Mesenchymal stem cell (in vitro differentiated cells and primary cell): ENCODE results near the gene DMD.

ENCODE experiments used
- DNase-seq: peaks from one replicate; pipeline ENCODE4 v3.0.0-alpha.2; 2013
- H2AFZ ChIP-seq: one replicate; pipeline ENCODE4 v1.6.1; 2013; ENCODE audit warnings: low read depth, mild to moderate bottlenecking, control low read depth, inconsistent platforms, low read length, moderate library complexity
- H2AK5ac ChIP-seq: 2 replicates; pipeline ENCODE4 v1.6.1; 2013; ENCODE audit warnings: low read length, moderate library complexity, mild to moderate bottlenecking, inconsistent platforms; ENCODE audit not compliant: severe bottlenecking
- H2BK120ac ChIP-seq: one replicate; pipeline ENCODE4 v1.6.1; 2013; ENCODE audit warnings: low read depth, mild to moderate bottlenecking, inconsistent platforms, low read length, moderate library complexity
- H2BK12ac ChIP-seq, 2 experiments: one replicate each; pipeline ENCODE4 v1.6.1; 2013; ENCODE audit warnings: inconsistent platforms in 2 of 2, low read length in 2 of 2, mild to moderate bottlenecking in 2 of 2, moderate library complexity in 2 of 2, control low read depth in 1 of 2
- H2BK15ac ChIP-seq: one replicate; pipeline ENCODE4 v1.6.1; 2013; ENCODE audit warnings: mild to moderate bottlenecking, low read depth, inconsistent platforms; ENCODE audit not compliant: poor library complexity, severe bottlenecking
- H2BK5ac ChIP-seq: 2 replicates; pipeline ENCODE4 v1.6.1; 2013; ENCODE audit warnings: low read depth, mild to moderate bottlenecking, low read length, control low read depth, inconsistent platforms; ENCODE audit not compliant: poor library complexity, severe bottlenecking
- H3K14ac ChIP-seq, 2 experiments: one replicate each; pipeline ENCODE4 v1.6.1; 2013; ENCODE audit warnings: inconsistent platforms in 2 of 2, low read length in 2 of 2, control low read depth in 1 of 2, mild to moderate bottlenecking in 1 of 2, moderate library complexity in 1 of 2
- H3K18ac ChIP-seq, 2 experiments: one replicate each; pipeline ENCODE4 v1.6.1; 2013; ENCODE audit warnings: inconsistent platforms in 2 of 2, low read length in 2 of 2, control low read depth in 1 of 2, low read depth in 1 of 2, mild to moderate bottlenecking in 1 of 2
- H3K23ac ChIP-seq, 2 experiments: one replicate each; pipeline ENCODE4 v1.6.1; 2013; ENCODE audit warnings: inconsistent platforms in 2 of 2, low read length in 2 of 2, mild to moderate bottlenecking in 2 of 2, moderate library complexity in 2 of 2, control low read depth in 1 of 2
- H3K27ac ChIP-seq: 2 replicates; pipeline ENCODE4 v1.5.1; 2013; ENCODE audit warnings: mild to moderate bottlenecking, moderate library complexity, low read length, control low read depth, inconsistent platforms; ENCODE audit not compliant: poor library complexity, severe bottlenecking
- H3K27me3 ChIP-seq, 2 experiments: 2 replicates each; pipeline versions ENCODE4 v1.6.1 to v1.7.0; 2013; ENCODE audit warnings: low read length in 2 of 2, mild to moderate bottlenecking in 2 of 2, moderate library complexity in 2 of 2, control low read depth in 1 of 2, inconsistent platforms in 1 of 2; ENCODE audit not compliant: control insufficient read depth in 1 of 2, insufficient read depth in 1 of 2
- H3K36me3 ChIP-seq, 2 experiments: 2 replicates each; pipeline versions ENCODE4 v1.6.1 to v1.7.0; 2013; ENCODE audit warnings: low read length in 2 of 2, control low read depth in 1 of 2, inconsistent platforms in 1 of 2, low read depth in 1 of 2, mild to moderate bottlenecking in 1 of 2; ENCODE audit not compliant: insufficient read depth in 2 of 2, control insufficient read depth in 1 of 2
- H3K4ac ChIP-seq, 2 experiments: one replicate each; pipeline ENCODE4 v1.6.1; 2013; ENCODE audit warnings: inconsistent platforms in 2 of 2, low read length in 2 of 2, mild to moderate bottlenecking in 2 of 2, moderate library complexity in 2 of 2, control low read depth in 1 of 2, low read depth in 1 of 2
- H3K4me1 ChIP-seq: 2 replicates; pipeline ENCODE4 v1.6.1; 2013; ENCODE audit warnings: low read depth, low read length, control low read depth; ENCODE audit not compliant: control insufficient read depth, insufficient read depth
- H3K4me2 ChIP-seq: 2 replicates; pipeline ENCODE4 v1.6.1; 2013; ENCODE audit warnings: low read length, mild to moderate bottlenecking, inconsistent platforms; ENCODE audit not compliant: poor library complexity, severe bottlenecking
- H3K4me3 ChIP-seq, 2 experiments: 2 replicates each; pipeline versions ENCODE4 v1.5.1 to v1.7.0; 2013; ENCODE audit warnings: low read length in 2 of 2, mild to moderate bottlenecking in 2 of 2, control low read depth in 1 of 2, low read depth in 1 of 2; ENCODE audit not compliant: insufficient read depth in 1 of 2
- H3K79me1 ChIP-seq: replicated peaks from 2 replicates; pipeline ENCODE4 v1.6.1; 2013; ENCODE audit warnings: mild to moderate bottlenecking, control low read depth, low read length, inconsistent platforms; ENCODE audit not compliant: poor library complexity, severe bottlenecking
- H3K9ac ChIP-seq: 2 replicates; pipeline ENCODE4 v1.7.0; 2013; ENCODE audit warnings: mild to moderate bottlenecking, low read length, moderate library complexity
- H3K9me3 ChIP-seq: 2 replicates; pipeline ENCODE4 v1.7.0; 2013; ENCODE audit warnings: mild to moderate bottlenecking, low read length; ENCODE audit not compliant: control insufficient read depth
- H4K8ac ChIP-seq: one replicate; pipeline ENCODE4 v1.6.1; 2013; ENCODE audit warnings: inconsistent platforms, mild to moderate bottlenecking, low read length, moderate library complexity
- H4K91ac ChIP-seq: one replicate; pipeline ENCODE4 v1.6.1; 2013; ENCODE audit warnings: mild to moderate bottlenecking, low read length, inconsistent platforms
- WGBS: methylation state at CpG from one replicate; pipeline ENCODE4 v1.1.7; 2013; ENCODE audit warnings: mixed read lengths; 5-methylcytosine and 5-hydroxymethylcytosine counted together

The DMD gene

GRCh38 chrX:33207056-33207455, 4.3 kb downstream of the DMD start:
- Histone ChIP-seq H3K9me3 (no peaks in the 10 kb centered on the region), H4K91ac (no peak overlapping the region), H2AFZ (no peak overlapping the region), H3K27me3 (no peaks in the 10 kb centered on the region), H3K9ac (no peak overlapping the region), H4K8ac (no peak overlapping the region), H3K4me2 (no peak overlapping the region), H3K4ac (no peak overlapping the region), H3K23ac (no peak overlapping the region), H2BK5ac (no peak overlapping the region), H3K14ac (no peak overlapping the region), H3K27ac (no peak overlapping the region), H3K4me1 (no peaks in the 10 kb centered on the region), H2AK5ac (no peak overlapping the region), H2BK15ac (no peak overlapping the region), H3K79me1 (peaks cover 2% of the 10 kb centered on the region), H2BK120ac (no peak overlapping the region), H3K36me3 (no peaks in the 10 kb centered on the region), H3K4me3 (no peak overlapping the region), H3K18ac (no peak overlapping the region), H2BK12ac (no peak overlapping the region)
- DNase-seq: peak; percentile 11
- WGBS: 20% methylated on average over 1 of the region's 1 CpG

DNA sequence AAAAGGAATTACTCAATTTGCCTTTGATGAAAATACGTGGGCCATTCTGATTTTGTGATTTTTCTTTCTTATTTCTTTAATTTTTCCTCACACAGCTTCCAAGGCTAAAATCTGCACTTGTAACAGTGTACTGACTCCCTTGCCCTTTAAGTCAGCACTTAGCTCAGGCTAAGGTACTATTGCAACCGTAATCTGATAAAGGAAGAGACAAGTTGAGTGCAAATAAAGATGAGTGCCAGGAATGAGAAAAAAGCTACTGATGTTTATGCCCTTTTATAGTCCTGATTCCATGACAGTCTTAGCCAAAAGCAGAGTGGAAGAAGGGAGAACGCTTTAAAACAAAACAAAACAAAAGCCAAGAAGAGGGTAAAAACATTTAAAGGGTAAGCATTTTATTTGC, 6.0 kb downstream of the DMD start:
- H2AK5ac ChIP-seq: no peak overlapping the region
- peaks cover 2% of the 10 kb centered on the region for H3K79me1 ChIP-seq
- no peak overlapping the region for H4K8ac ChIP-seq
- no peak overlapping the region for H3K23ac ChIP-seq
- H3K18ac ChIP-seq: no peak overlapping the region
- DNase-seq: no peak
- no peaks in the 10 kb centered on the region for H3K27me3 ChIP-seq
- H3K36me3 ChIP-seq: no peaks in the 10 kb centered on the region
- H2BK15ac ChIP-seq: no peak overlapping the region
- 100% methylated on average over 1 of the region's 3 CpGs for WGBS
- peak overlapping the region; percentile 31 for H3K9ac ChIP-seq
- no peak overlapping the region for H3K4ac ChIP-seq
- no peak overlapping the region for H3K27ac ChIP-seq
- H2BK12ac ChIP-seq: no peak overlapping the region
- H2BK5ac ChIP-seq: no peak overlapping the region
- H3K4me3 ChIP-seq: peak overlapping the region in 1 of 2 experiments; percentile 25
- no peaks in the 10 kb centered on the region for H3K9me3 ChIP-seq
- H2BK120ac ChIP-seq: no peak overlapping the region
- H4K91ac ChIP-seq: no peak overlapping the region
- H3K4me1 ChIP-seq: no peaks in the 10 kb centered on the region
- H3K14ac ChIP-seq: no peak overlapping the region
- H3K4me2 ChIP-seq: no peak overlapping the region
- H2AFZ ChIP-seq: no peak overlapping the region

- H3K23ac ChIP-seq: no peak overlapping the region
- H3K4me1 ChIP-seq: no peaks in the 10 kb centered on the region
- H3K79me1 ChIP-seq: peaks cover 2% of the 10 kb centered on the region
- no peak overlapping the region for H4K8ac ChIP-seq
- no peak overlapping the region for H4K91ac ChIP-seq
- no peak overlapping the region for H3K14ac ChIP-seq
- no peaks in the 10 kb centered on the region for H3K27me3 ChIP-seq
- H3K36me3 ChIP-seq: no peaks in the 10 kb centered on the region
- DNase-seq: no peak
- H2AK5ac ChIP-seq: no peak overlapping the region
- H3K9me3 ChIP-seq: no peaks in the 10 kb centered on the region
- H2BK120ac ChIP-seq: no peak overlapping the region
- no peak overlapping the region for H2BK12ac ChIP-seq
- H2BK5ac ChIP-seq: no peak overlapping the region
- H2AFZ ChIP-seq: no peak overlapping the region
- H3K27ac ChIP-seq: no peak overlapping the region
- no peak overlapping the region for H3K4ac ChIP-seq
- H2BK15ac ChIP-seq: no peak overlapping the region
- H3K4me2 ChIP-seq: peak overlapping the region; percentile 47
- H3K4me3 ChIP-seq: peak overlapping the region in 1 of 2 experiments; percentile 25
- H3K18ac ChIP-seq: no peak overlapping the region
- H3K9ac ChIP-seq: peak overlapping the region; percentile 31
- WGBS: 88% methylated on average over 4 of the region's 5 CpGs
These were observed 6.5 kb downstream of the DMD start for GRCh38 chrX:33204889-33205288.

DNA sequence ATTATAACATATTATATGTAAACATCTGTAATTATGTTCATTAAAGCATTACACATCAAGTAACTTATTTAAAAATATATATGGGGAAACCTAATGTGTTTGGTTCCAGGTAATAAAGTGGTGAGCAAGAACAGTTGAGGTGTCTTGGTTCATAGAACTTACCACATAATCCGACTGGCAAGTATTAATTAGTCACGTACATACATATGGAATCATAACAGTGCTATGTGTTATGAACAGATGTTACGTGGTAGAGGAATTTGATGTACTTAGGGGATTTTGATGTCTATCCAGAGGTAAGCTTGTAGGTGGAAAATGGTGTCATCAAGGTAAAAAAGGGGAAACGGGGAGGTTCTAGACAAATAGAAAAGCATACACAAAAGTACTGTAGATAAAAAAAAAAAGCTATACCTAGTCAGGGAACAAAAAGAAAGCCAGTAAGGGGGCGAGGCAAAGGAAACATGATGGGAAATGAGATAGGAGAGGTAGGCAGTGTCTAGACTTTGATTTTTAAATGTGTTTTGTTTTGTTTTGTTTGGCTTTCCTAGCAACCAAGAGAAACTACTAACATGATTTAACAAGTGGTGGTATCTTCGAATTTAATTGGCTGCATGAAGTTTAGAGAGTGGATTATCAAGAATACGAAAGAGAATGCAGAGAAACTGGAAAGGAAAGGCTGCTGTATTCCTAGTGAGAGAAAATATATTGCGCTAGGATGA, 12.6 kb downstream of the DMD start:
- Histone ChIP-seq H2BK15ac (no peak overlapping the region), H3K79me1 (peaks cover under 1% of the 10 kb centered on the region), H2AFZ (no peak overlapping the region), H3K9me3 (peaks cover 5% of the 10 kb centered on the region), H3K23ac (no peak overlapping the region), H4K8ac (no peak overlapping the region), H2BK12ac (no peak overlapping the region), H3K36me3 (no peaks in the 10 kb centered on the region), H3K4me3 (no peak overlapping the region), H3K27ac (no peak overlapping the region), H3K27me3 (no peaks in the 10 kb centered on the region), H3K9ac (no peak overlapping the region), H3K4ac (no peak overlapping the region), H3K4me2 (no peak overlapping the region), H3K4me1 (peaks cover 2% of the 10 kb centered on the region), H2AK5ac (no peak overlapping the region), H2BK5ac (no peak overlapping the region), H4K91ac (no peak overlapping the region), H3K14ac (no peak overlapping the region), H3K18ac (no peak overlapping the region), H2BK120ac (no peak overlapping the region)
- WGBS: 85% methylated on average over 5 of the region's 8 CpGs
- DNase-seq: no peak
